ENCODE results near the gene RETREG3.
A peak's percentile ranks its signal among the peaks of the same experiment; 100 is the strongest.
"Not testable (repeated sequence)": the region's sequence is repeated elsewhere in the genome, so short reads cannot be mapped to it uniquely, and the experiment has no call there.

RETREG3 gene

GRCh38 chr17:42609814-42610801, 934 bp upstream of the RETREG3 start:
- DNase-seq = not testable (repeated sequence)

GRCh38 chr17:42608305-42609181, 631 bp downstream of the RETREG3 start:
- no peak for DNase-seq

- no peak for DNase-seq
Measured at GRCh38 chr17:42607769-42608168, 1.4 kb downstream of the RETREG3 start.

- DNase-seq = no peak
Measured at GRCh38 chr17:42603318-42603717, 5.9 kb downstream of the RETREG3 start.

- DNase-seq = no peak
Measured at GRCh38 chr17:42598905-42599304, 10.3 kb downstream of the RETREG3 start.

GRCh38 chr17:42596386-42596785, 12.8 kb downstream of the RETREG3 start:
- no peak for DNase-seq

GRCh38 chr17:42591411-42591810, 17.8 kb downstream of the RETREG3 start:
- DNase-seq = no peak

- DNase-seq = no peak
Measured at GRCh38 chr17:42590886-42591285, 18.3 kb downstream of the RETREG3 start.

- DNase-seq = no peak
Measured at GRCh38 chr17:42586514-42587230, 22.5 kb downstream of the RETREG3 start.

- no peak for DNase-seq
Measured at GRCh38 chr17:42585353-42585752, 23.8 kb downstream of the RETREG3 start.

GRCh38 chr17:42584880-42585279, 24.3 kb downstream of the RETREG3 start:
- DNase-seq = no peak

- DNase-seq = no peak
Measured at GRCh38 chr17:42581744-42582270, 27.4 kb downstream of the RETREG3 start.

- DNase-seq = no peak
Measured at GRCh38 chr17:42579794-42580551, 29.2 kb downstream of the RETREG3 start.

- peak; percentile 71 for DNase-seq
Measured at GRCh38 chr17:42578282-42578869, 30.8 kb downstream of the RETREG3 start.

GRCh38 chr17:42577532-42578281, 31.5 kb downstream of the RETREG3 start, which contains the start of gene PSMC3IP:
PSMC3IP (minus strand) TSS chr17:42577729; CDS start chr17:42577686, 43 bp downstream.
- DNase-seq = peak; percentile 94

- no peak for DNase-seq
Measured at GRCh38 chr17:42577140-42577531, 32.0 kb downstream of the RETREG3 start.

- no peak for DNase-seq
Measured at GRCh38 chr17:42574463-42574862, 34.7 kb downstream of the RETREG3 start.

- no peak for DNase-seq
Measured at GRCh38 chr17:42573095-42573494, 36.1 kb downstream of the RETREG3 start.

GRCh38 chr17:42571435-42572225, 37.5 kb downstream of the RETREG3 start:
- no peak for DNase-seq

Data from activated CD4-positive, CD25-positive, alpha-beta regulatory T cell treated with anti-CD3 and anti-CD28 coated beads, Interleukin-2, amount 50 U/mL, for 72 hours (primary cell).